IPS-20b (cell line): ENCODE measurements around the gene OGN.

ENCODE experiments used
- H3K27ac ChIP-seq: one replicate; pipeline ENCODE4 v1.5.1; 2013; ENCODE audit warnings: low read length
- H3K27me3 ChIP-seq: 2 replicates; pipeline ENCODE4 v1.6.1; 2013; ENCODE audit warnings: mild to moderate bottlenecking, low read length, inconsistent platforms; ENCODE audit not compliant: insufficient read depth
- H3K36me3 ChIP-seq: 2 replicates; pipeline ENCODE4 v1.6.1; 2013; ENCODE audit warnings: low read depth, mild to moderate bottlenecking, inconsistent platforms, low read length, moderate library complexity; ENCODE audit not compliant: insufficient read depth
- H3K4me1 ChIP-seq: 2 replicates; pipeline ENCODE4 v1.6.1; 2013; ENCODE audit warnings: mild to moderate bottlenecking, control low read depth, inconsistent platforms, low read length, moderate library complexity; ENCODE audit not compliant: insufficient read depth
- H3K4me3 ChIP-seq: 2 replicates; pipeline ENCODE4 v1.5.1; 2013; ENCODE audit warnings: mild to moderate bottlenecking, low read length, inconsistent platforms
- H3K9ac ChIP-seq: 2 replicates; pipeline ENCODE4 v1.6.1; 2013; ENCODE audit warnings: low read depth, mild to moderate bottlenecking, inconsistent platforms, low read length, moderate library complexity
- H3K9me3 ChIP-seq: 2 replicates; pipeline ENCODE4 v1.6.1; 2013; ENCODE audit warnings: mild to moderate bottlenecking, low read depth, low read length, inconsistent platforms; ENCODE audit not compliant: insufficient read depth

Gene OGN

GRCh38 chr9:92333282-92333634, 71.1 kb downstream of the OGN start:
- H3K9me3 ChIP-seq: no peaks in the 10 kb centered on the region
- no peak overlapping the region for H3K27ac ChIP-seq

More at GRCh38 chr9:92333282-92333634, 71.1 kb downstream of the OGN start:
- H3K9ac ChIP-seq: no peak overlapping the region
- H3K36me3 ChIP-seq: peaks cover 15% of the 10 kb centered on the region; the same call in 1 of the 2 replicates
- no peak overlapping the region for H3K4me3 ChIP-seq
- H3K4me1 ChIP-seq: no peaks in the 10 kb centered on the region; the same call in 1 of the 2 replicates
- H3K27me3 ChIP-seq: no peaks in the 10 kb centered on the region
